Peyer's patch (tissue), 4 donors: ENCODE measurements around the gene HELZ2. TPM values are rescaled to one million over a fixed set of nuclear protein-coding genes. Genes with fewer than 3 reads are reported as not detected.

Experiments used
- DNase-seq, 3 donors: peaks; one replicate each; pipeline ENCODE4 v3.0.0-alpha.2; 2017 to 2019
- H3K27ac ChIP-seq, 4 donors: fragments of 200-600 bp; sonication (generic); one replicate each; pipeline ENCODE4 v1.5.1; 2016 to 2019
- H3K27me3 ChIP-seq, 2 donors: fragments of 200-600 bp; sonication (generic); one replicate each; pipeline ENCODE4 v1.5.1; 2019
- H3K36me3 ChIP-seq, 3 donors: fragments of 200-600 bp; sonication (generic); one replicate each; pipeline ENCODE4 v1.5.1; 2016 to 2019
- H3K4me1 ChIP-seq, 4 donors: fragments of 200-600 bp; sonication (generic); one replicate each; pipeline ENCODE4 v1.5.1; 2016 to 2019
- H3K4me3 ChIP-seq, 4 donors: fragments of 200-600 bp; sonication (generic); 1 replicate in 3 of 4; 2 replicates in 1 of 4; pipeline ENCODE4 v1.5.1; 2016 to 2019; ENCODE audit warnings: mild to moderate bottlenecking in 1 of 4
- H3K9me3 ChIP-seq, 4 donors: fragments of 200-600 bp; sonication (generic); one replicate each; pipeline ENCODE4 v1.5.1; 2016 to 2019; ENCODE audit warnings: mild to moderate bottlenecking in 1 of 4
- CTCF ChIP-seq, 6 experiments: fragments of 450-650 bp in 4 of 6; fragments of 200-600 bp in 2 of 6; sonication (generic) in 1 of 6; IDR thresholded peaks; one replicate each; pipeline ENCODE4 v1.5.1; 2017 to 2019; ENCODE audit warnings: antibody characterized with exemption in 6 of 6, mild to moderate bottlenecking in 3 of 6, moderate library complexity in 1 of 6
- POLR2A ChIP-seq, 2 donors: fragments of 450-650 bp; IDR thresholded peaks; one replicate each; pipeline ENCODE4 v1.5.1; 2017; ENCODE audit warnings: antibody characterized with exemption in 2 of 2, mild to moderate bottlenecking in 2 of 2, moderate library complexity in 2 of 2
- total RNA-seq, 4 donors: library from RNA; depleted of rRNA; stranded (reverse); fragments of >200 nt; gene quantifications; one replicate each; pipeline ENCODE4 v1.1.0, GENCODE V29; 2016

HELZ2 gene
- total RNA-seq, 4 donors from 2014 or later, result 32.2 to 42.0 (median 38.4) TPM

GRCh38 chr20:63565021-63565698 lies 8.9 kb downstream of the HELZ2 start:
- Histone ChIP-seq H3K4me1 (peaks cover 0 to 30% (median 14%) of the 10 kb centered on the region in 4 donors), H3K4me3 (no peak overlapping the region), H3K9me3 (no peaks in the 10 kb centered on the region), H3K27me3 (no peaks in the 10 kb centered on the region), H3K27ac (no peak overlapping the region), H3K36me3 (peaks cover 0 to 43% (median 0%) of the 10 kb centered on the region in 3 donors)
- DNase-seq, result no peak
- no peak for TF ChIP-seq CTCF (IDR thresholded peaks at IDR 0.05)
- no peak for TF ChIP-seq POLR2A (IDR thresholded peaks at IDR 0.05)

GRCh38 chr20:63564036-63564810 lies 9.8 kb downstream of the HELZ2 start:
- no peaks in the 10 kb centered on the region for H3K9me3 ChIP-seq

GRCh38 chr20:63563225-63563935 lies 10.7 kb downstream of the HELZ2 start:
- DNase-seq, result no peak
- Histone ChIP-seq H3K27ac (no peak overlapping the region), H3K4me3 (no peak overlapping the region), H3K36me3 (peaks cover 0 to 54% (median 0%) of the 10 kb centered on the region in 3 donors), H3K9me3 (no peaks in the 10 kb centered on the region), H3K4me1 (peaks cover 0 to 15% (median 12%) of the 10 kb centered on the region in 4 donors), H3K27me3 (no peaks in the 10 kb centered on the region)
- TF ChIP-seq CTCF (IDR thresholded peaks at IDR 0.05), result no peak
- TF ChIP-seq POLR2A (IDR thresholded peaks at IDR 0.05), result no peak

More at GRCh38 chr20:63564036-63564810, 9.8 kb downstream of the HELZ2 start:
- Histone ChIP-seq H3K27ac (no peak overlapping the region), H3K4me3 (no peak overlapping the region), H3K27me3 (no peaks in the 10 kb centered on the region), H3K4me1 (peaks cover 0 to 24% (median 14%) of the 10 kb centered on the region in 4 donors), H3K36me3 (peaks cover 0 to 49% (median 0%) of the 10 kb centered on the region in 3 donors)
- no peak for DNase-seq
- TF ChIP-seq CTCF (IDR thresholded peaks at IDR 0.05), result no peak
- no peak for TF ChIP-seq POLR2A (IDR thresholded peaks at IDR 0.05)

GRCh38 chr20:63562461-63563224 lies 11.4 kb downstream of the HELZ2 start:
- Histone ChIP-seq H3K4me3 (no peak overlapping the region), H3K27ac (no peak overlapping the region), H3K27me3 (no peaks in the 10 kb centered on the region), H3K36me3 (peaks cover 0 to 54% (median 0%) of the 10 kb centered on the region in 3 donors), H3K9me3 (no peaks in the 10 kb centered on the region), H3K4me1 (peaks cover 0 to 8% (median 7%) of the 10 kb centered on the region in 4 donors)
- TF ChIP-seq POLR2A (IDR thresholded peaks at IDR 0.05), result no peak
- TF ChIP-seq CTCF (IDR thresholded peaks at IDR 0.05), result no peak
- no peak for DNase-seq
